Heart right ventricle (tissue), 16 donors: ENCODE data around the gene BMPER. TPM values are rescaled to one million over a fixed set of nuclear protein-coding genes. Genes with fewer than 3 reads are reported as not detected.

ENCODE experiments used
- ATAC-seq, 8 donors: fragments of 200-7000 bp; cut with Tn5 transposase; one replicate each; pipeline ENCODE4 v1.9.1; 2020; ENCODE audit warnings: mild to moderate bottlenecking in 8 of 8, moderate library complexity in 8 of 8, moderate number of reproducible peaks in 1 of 8
- DNase-seq, 2 donors: peaks; one replicate each; pipeline ENCODE4 v3.0.0-alpha.2; 2020
- H3K27ac ChIP-seq, 10 donors: fragments of 200-600 bp; sonication (generic) in 2 of 10; one replicate each; pipeline versions ENCODE4 v1.5.0 to v1.8.0; 2020 to 2022; ENCODE audit warnings: mild to moderate bottlenecking in 3 of 10
- H3K27me3 ChIP-seq, 7 donors: fragments of 200-600 bp; one replicate each; pipeline ENCODE4 v1.8.0; 2021 to 2022; ENCODE audit warnings: mild to moderate bottlenecking in 2 of 7
- H3K36me3 ChIP-seq, 9 donors: fragments of 200-600 bp; sonication (generic) in 1 of 9; one replicate each; pipeline versions ENCODE4 v1.5.0 to v1.8.0; 2020 to 2022; ENCODE audit warnings: mild to moderate bottlenecking in 2 of 9
- H3K4me1 ChIP-seq, 9 donors: fragments of 200-600 bp; sonication (generic) in 1 of 9; one replicate each; pipeline versions ENCODE4 v1.5.0 to v1.8.0; 2020 to 2022; ENCODE audit warnings: mild to moderate bottlenecking in 4 of 9
- H3K4me3 ChIP-seq, 10 donors: fragments of 200-600 bp; sonication (generic) in 2 of 10; one replicate each; pipeline versions ENCODE4 v1.5.0 to v1.8.0; 2020 to 2022; ENCODE audit warnings: mild to moderate bottlenecking in 7 of 10, moderate library complexity in 2 of 10
- H3K9me3 ChIP-seq, 11 donors: fragments of 200-600 bp in 10 of 11; sonication (generic) in 2 of 11; one replicate each; pipeline versions ENCODE4 v1.5.0 to v1.8.0; 2013 to 2022; ENCODE audit warnings: mild to moderate bottlenecking in 2 of 11, control low read depth in 1 of 11, moderate library complexity in 1 of 11
- WGBS, 2 donors: extraction: QIAGEN DNeasy Blood & Tissue Kit; methylation state at CpG; one replicate each; pipeline ENCODE4 v1.1.7; 2013; ENCODE audit warnings: inconsistent platforms in 1 of 2; 5-methylcytosine and 5-hydroxymethylcytosine counted together
- intact Hi-C, 10 donors: fragments of 100-400 bp; cut with DNase I; formaldehyde crosslinking; loops; one replicate each; pipeline versions ENCODE4 v1.11.1 to v1.14.2; 2022
- polyA plus RNA-seq, 2 donors: library from polyadenylated mRNA; stranded (reverse); fragments of 200-250 nt; gene quantifications; one replicate each; pipeline ENCODE4 v1.2.3, GENCODE V29; 2013
- total RNA-seq, 10 donors: library from RNA; stranded (reverse); fragmentation: NEBNext Ultra II Directional in 3 of 10; extraction: Animal tissue kit (Norgen Biotek cat#: 25700) in 3 of 10; gene quantifications; one replicate each; pipeline versions ENCODE4 v1.2.1 to v1.2.4, GENCODE V29; 2021 to 2023
- TF ChIP-seq, protein P1 (sequence below), 9 donors: fragments of 200-600 bp; sonication (generic) in 2 of 9; IDR thresholded peaks; one replicate each; pipeline versions ENCODE4 v1.5.0 to v1.8.0; 2021 to 2022; ENCODE audit warnings: antibody characterized with exemption in 9 of 9, mild to moderate bottlenecking in 5 of 9, moderate library complexity in 1 of 9
- donor health status: Arrhythmogenic right ventricular cardiomyopathy.
- donor health status: ischemic (EF 13 %, LVEDD 7.1; RV severe dilation, severe dysfunction).
- donor health status: healthy with polysubstance abuse.
- donor health status: DM: no; HTN: yes; CAD: no.
- donor health status: DM: no; HTN: no; CAD: no.
- donor health status: ischemic (EF 25% LVEDD 6.9; RV normal size, moderate dysfunction).
- donor health status: ischemic (EF 25% LVEDD 5.7; RV mildly dilated, moderate dysfunction).
- donor health status: healthy.
- donor health status: DM: yes; HTN: yes; CAD: no.
- donor health status: Ischemic cardiomyopathy.
- donor health status: ischemic (EF 35%, LVEDD 5.7; RV mildly dilated, moderate dysfunction).
- donor health status: nonischemic (EF 11% LVEDD 7.7; RV severe dilation, severe dysfunction).
- donor health status: DM: yes; HTN: yes; CAD: no.
- donor health status: PGD.
- donor health status: ischemic (EF 29% LVEDD 5.4; RV normal size, mild dysfunction).
- donor health status: nonischemic (EF 23%, LVEDD 6.1; RV moderate dilation, normal function).

Gene BMPER
- total and polyA plus RNA-seq, 12 donors: 0.70 to 3.9 (median 1.5) TPM

DNA sequence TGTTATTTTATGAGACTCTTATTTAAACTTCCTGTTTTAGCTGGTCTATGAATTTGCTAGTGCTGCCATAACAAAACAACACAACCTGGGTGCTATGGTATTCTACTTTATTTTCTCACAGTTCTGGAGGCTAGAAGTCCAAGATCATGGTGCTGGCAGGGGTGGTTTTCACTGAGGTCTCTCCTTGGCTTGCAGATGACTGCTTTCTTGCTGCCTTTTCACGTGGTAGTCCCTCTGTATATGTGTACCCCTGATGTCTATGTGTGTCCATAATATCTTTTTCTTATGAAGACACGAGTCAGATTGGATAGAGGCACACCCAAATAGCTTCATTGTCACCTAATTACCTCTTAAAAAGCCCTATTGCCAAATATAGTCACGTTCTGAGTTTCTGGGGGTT lies 270.5 kb downstream of the BMPER start:
- intact Hi-C loops: no loop called here
- no peak for ATAC-seq
- TF ChIP-seq, protein P1, sequence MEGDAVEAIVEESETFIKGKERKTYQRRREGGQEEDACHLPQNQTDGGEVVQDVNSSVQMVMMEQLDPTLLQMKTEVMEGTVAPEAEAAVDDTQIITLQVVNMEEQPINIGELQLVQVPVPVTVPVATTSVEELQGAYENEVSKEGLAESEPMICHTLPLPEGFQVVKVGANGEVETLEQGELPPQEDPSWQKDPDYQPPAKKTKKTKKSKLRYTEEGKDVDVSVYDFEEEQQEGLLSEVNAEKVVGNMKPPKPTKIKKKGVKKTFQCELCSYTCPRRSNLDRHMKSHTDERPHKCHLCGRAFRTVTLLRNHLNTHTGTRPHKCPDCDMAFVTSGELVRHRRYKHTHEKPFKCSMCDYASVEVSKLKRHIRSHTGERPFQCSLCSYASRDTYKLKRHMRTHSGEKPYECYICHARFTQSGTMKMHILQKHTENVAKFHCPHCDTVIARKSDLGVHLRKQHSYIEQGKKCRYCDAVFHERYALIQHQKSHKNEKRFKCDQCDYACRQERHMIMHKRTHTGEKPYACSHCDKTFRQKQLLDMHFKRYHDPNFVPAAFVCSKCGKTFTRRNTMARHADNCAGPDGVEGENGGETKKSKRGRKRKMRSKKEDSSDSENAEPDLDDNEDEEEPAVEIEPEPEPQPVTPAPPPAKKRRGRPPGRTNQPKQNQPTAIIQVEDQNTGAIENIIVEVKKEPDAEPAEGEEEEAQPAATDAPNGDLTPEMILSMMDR (IDR thresholded peaks at IDR 0.05): no peak
- no peak for DNase-seq
- H3K4me1 ChIP-seq: no peaks in the 10 kb centered on the region
- WGBS, 2 donors: 85 to 92% methylated on average over 3 of the region's 3 CpGs
- H3K27me3 ChIP-seq: no peaks in the 10 kb centered on the region
- H3K36me3 ChIP-seq: no peaks in the 10 kb centered on the region
- no peak overlapping the region for H3K4me3 ChIP-seq
- H3K27ac ChIP-seq: no peak overlapping the region
- H3K9me3 ChIP-seq: peaks cover 0 to 5% (median 0%) of the 10 kb centered on the region in 11 donors

DNA sequence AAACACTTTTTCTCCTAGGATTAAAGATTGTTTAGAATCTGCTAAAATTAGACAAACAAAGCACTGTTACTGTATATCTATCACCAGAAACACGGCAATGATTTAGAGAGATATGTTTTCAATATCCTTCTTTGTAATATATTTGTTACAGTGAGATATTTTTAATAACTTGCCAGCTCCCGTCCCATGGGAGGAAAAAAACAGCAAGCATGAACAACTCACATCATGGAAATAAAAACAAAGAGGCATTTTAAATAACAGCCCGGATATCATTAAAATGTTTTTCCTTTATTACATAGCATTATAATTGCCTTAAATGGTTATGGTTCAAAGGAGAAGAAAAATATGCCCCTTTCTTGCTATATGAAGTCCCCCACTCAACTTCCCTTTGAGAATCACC lies 272.1 kb downstream of the BMPER start:
- WGBS, 2 donors: 41 to 55% methylated on average over 3 of the region's 3 CpGs
- ATAC-seq (no peak), DNase-seq (no peak)
- no peaks in the 10 kb centered on the region for H3K4me1 ChIP-seq
- H3K27me3 ChIP-seq: no peaks in the 10 kb centered on the region
- intact Hi-C loops: no loop called here
- peaks cover 0 to 5% (median 0%) of the 10 kb centered on the region in 11 donors for H3K9me3 ChIP-seq
- no peak overlapping the region for H3K27ac ChIP-seq
- H3K4me3 ChIP-seq: no peak overlapping the region
- TF ChIP-seq, protein P1 (IDR thresholded peaks at IDR 0.05): no peak
- no peaks in the 10 kb centered on the region for H3K36me3 ChIP-seq

DNA sequence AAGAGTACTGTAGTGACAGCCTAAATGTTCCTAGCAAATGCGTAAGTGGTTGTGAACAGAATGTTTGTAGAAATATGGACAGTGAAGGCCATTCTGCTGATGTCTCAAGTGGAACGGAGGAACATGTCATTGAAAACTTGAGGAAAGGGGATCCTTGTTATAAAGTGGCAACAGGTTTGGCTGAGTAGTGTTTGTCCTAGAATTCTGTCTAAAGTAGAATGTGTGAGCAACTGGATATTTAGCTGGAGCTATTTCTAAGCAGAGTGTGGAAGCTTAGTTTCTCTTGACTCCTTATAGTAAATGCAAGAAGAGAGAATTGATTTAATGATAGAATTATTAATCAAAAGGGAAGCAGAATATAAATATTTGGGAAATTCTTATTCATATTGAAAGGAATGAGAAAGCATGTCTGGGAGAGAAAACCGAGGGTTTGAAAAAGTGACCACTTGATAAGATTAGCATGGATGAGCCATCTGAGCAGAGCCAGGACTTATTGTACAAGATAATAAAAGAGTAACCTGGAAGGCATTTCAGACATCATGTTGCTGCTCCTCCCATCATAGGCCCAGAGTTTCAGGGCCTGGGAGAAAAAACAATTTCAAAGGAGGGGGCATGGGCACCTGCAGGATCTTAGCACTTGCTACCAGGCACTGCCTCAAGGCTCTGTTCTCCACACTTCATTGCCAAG lies 276.1 kb downstream of the BMPER start:
- ATAC-seq (no peak), DNase-seq (no peak)
- H3K27ac ChIP-seq: no peak overlapping the region
- TF ChIP-seq, protein P1 (IDR thresholded peaks at IDR 0.05): no peak
- intact Hi-C loops: no loop called here
- H3K4me1 ChIP-seq: no peaks in the 10 kb centered on the region
- no peak overlapping the region for H3K4me3 ChIP-seq
- H3K9me3 ChIP-seq: peaks cover 0 to 5% (median 0%) of the 10 kb centered on the region in 11 donors
- no peaks in the 10 kb centered on the region for H3K36me3 ChIP-seq
- WGBS, 2 donors: 87 to 92% methylated on average over 3 of the region's 3 CpGs
- no peaks in the 10 kb centered on the region for H3K27me3 ChIP-seq

DNA sequence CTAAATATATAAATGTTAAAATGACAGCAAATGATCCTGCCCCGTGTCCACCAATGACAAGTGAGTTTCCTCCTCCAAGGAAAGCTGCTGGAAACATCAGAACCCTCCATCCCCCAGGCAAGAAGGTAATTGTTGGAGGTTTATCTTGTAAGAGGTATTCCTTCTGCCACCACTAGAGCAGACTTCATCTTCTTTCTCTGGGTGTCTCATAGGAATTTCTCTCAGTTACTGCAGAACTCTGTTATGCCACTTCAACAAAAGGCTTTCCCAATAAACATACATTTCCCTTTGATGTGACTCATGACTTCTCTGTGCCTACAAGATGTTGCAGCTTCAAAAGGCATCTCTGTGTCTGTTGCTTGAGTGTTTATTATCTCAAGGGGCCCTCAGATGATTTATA lies 279.1 kb downstream of the BMPER start:
- H3K36me3 ChIP-seq: no peaks in the 10 kb centered on the region
- H3K27ac ChIP-seq: no peak overlapping the region
- H3K4me1 ChIP-seq: no peaks in the 10 kb centered on the region
- no peak overlapping the region for H3K4me3 ChIP-seq
- ATAC-seq (no peak), DNase-seq (no peak)
- H3K9me3 ChIP-seq: peaks cover 0 to 5% (median 0%) of the 10 kb centered on the region in 11 donors
- WGBS, 2 donors: 38 to 79% methylated on average over 1 of the region's 1 CpG
- intact Hi-C loops: no loop called here
- H3K27me3 ChIP-seq: no peaks in the 10 kb centered on the region
- TF ChIP-seq, protein P1 (IDR thresholded peaks at IDR 0.05): no peak
